ENCODE results near the gene SPAG4. TPM values are rescaled to one million over a fixed set of nuclear protein-coding genes. Genes with fewer than 3 reads are reported as not detected.
A peak's percentile ranks its signal among the peaks of the same experiment; 100 is the strongest.

SPAG4 gene
- total RNA-seq, 4 donors from 2014 or later = 0.44 to 4.8 (median 2.6) TPM

DNA sequence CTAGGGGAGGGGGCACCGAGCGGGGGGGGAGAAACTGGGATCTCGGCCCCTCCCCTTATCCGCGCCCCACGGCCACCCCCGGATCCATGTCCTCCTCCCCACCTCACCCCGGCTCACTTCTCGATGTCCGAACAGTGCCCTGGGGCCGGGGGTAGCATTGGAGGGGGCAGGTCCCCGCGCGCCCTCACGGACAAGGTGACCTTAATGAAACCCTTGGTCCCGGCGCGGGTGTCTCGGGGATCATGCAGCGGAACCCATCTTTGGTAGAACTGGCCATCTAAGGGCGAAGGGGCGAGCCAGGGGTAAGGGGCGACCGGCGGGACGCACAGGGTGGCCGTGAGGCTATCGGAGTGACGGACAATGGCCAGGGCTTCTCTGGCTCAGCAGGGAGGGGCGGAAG is 13.6 kb upstream of the SPAG4 start:
- 60% methylated on average over 3 of the region's 30 CpGs; no CpG with 5 or more reads in 1 of the 2 donors for WGBS, 2 donors
- no peak for DNase-seq
- Histone ChIP-seq H3K4me3 (peak overlapping the region; percentile 33 to 74 (median 44)), H3K27ac (peak overlapping the region in 3 of 4 donors; percentile 1 to 49 (median 20)), H3K36me3 (no peaks in the 10 kb centered on the region), H3K9me3 (no peaks in the 10 kb centered on the region), H3K27me3 (peaks cover 0 to 55% (median 3%) of the 10 kb centered on the region in 4 donors), H3K4me1 (peaks cover 15 to 22% (median 17%) of the 10 kb centered on the region in 3 donors)
- no peak for TF ChIP-seq POLR2A (IDR thresholded peaks at IDR 0.05)
- TF ChIP-seq, protein P1, sequence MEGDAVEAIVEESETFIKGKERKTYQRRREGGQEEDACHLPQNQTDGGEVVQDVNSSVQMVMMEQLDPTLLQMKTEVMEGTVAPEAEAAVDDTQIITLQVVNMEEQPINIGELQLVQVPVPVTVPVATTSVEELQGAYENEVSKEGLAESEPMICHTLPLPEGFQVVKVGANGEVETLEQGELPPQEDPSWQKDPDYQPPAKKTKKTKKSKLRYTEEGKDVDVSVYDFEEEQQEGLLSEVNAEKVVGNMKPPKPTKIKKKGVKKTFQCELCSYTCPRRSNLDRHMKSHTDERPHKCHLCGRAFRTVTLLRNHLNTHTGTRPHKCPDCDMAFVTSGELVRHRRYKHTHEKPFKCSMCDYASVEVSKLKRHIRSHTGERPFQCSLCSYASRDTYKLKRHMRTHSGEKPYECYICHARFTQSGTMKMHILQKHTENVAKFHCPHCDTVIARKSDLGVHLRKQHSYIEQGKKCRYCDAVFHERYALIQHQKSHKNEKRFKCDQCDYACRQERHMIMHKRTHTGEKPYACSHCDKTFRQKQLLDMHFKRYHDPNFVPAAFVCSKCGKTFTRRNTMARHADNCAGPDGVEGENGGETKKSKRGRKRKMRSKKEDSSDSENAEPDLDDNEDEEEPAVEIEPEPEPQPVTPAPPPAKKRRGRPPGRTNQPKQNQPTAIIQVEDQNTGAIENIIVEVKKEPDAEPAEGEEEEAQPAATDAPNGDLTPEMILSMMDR (IDR thresholded peaks at IDR 0.05) = no peak
- intact Hi-C loops (cut with DNase I) = no loop called here

DNA sequence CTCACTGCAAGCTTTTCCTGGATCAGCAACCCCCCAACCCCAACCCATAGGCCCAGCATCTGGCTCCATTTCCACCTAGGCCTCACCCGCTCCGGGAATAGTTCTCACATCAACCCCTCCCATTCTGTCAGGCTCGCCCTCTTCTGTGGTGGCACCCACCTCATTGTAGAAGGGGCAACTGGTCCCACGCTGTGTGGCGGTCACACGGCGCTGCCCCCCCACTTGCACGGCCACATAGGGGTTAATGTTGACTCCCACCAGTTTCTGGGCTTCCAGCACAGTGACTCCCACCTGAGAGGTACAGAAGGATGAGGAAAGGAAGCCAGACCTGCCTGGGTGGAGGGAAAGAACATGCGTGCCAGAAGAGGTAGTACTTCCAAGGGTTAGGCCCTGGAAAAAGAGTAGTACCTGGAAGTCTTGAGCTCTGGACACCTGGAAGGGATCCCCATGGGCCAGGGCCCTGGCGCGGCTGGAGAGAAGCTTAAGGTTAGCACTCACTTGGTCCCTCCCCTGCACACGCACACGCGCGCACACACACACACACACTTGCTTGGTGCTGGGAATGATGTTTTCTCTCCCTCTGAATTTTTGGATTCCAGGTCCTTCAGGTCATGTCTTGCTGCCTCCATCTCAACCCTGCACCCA is 12.7 kb upstream of the SPAG4 start:
- intact Hi-C loops (cut with DNase I) = no loop called here
- Histone ChIP-seq H3K9me3 (no peaks in the 10 kb centered on the region), H3K4me1 (peaks cover 15 to 31% (median 17%) of the 10 kb centered on the region in 3 donors), H3K27ac (no peak overlapping the region), H3K4me3 (no peak overlapping the region), H3K27me3 (peaks cover 0 to 45% (median 3%) of the 10 kb centered on the region in 4 donors), H3K36me3 (no peaks in the 10 kb centered on the region)
- TF ChIP-seq, protein P1 (IDR thresholded peaks at IDR 0.05) = no peak
- no peak for TF ChIP-seq POLR2A (IDR thresholded peaks at IDR 0.05)
- WGBS, 2 donors = 93 to 94% methylated on average over 8 to 13 of the region's 15 CpGs
- no peak for DNase-seq

DNA sequence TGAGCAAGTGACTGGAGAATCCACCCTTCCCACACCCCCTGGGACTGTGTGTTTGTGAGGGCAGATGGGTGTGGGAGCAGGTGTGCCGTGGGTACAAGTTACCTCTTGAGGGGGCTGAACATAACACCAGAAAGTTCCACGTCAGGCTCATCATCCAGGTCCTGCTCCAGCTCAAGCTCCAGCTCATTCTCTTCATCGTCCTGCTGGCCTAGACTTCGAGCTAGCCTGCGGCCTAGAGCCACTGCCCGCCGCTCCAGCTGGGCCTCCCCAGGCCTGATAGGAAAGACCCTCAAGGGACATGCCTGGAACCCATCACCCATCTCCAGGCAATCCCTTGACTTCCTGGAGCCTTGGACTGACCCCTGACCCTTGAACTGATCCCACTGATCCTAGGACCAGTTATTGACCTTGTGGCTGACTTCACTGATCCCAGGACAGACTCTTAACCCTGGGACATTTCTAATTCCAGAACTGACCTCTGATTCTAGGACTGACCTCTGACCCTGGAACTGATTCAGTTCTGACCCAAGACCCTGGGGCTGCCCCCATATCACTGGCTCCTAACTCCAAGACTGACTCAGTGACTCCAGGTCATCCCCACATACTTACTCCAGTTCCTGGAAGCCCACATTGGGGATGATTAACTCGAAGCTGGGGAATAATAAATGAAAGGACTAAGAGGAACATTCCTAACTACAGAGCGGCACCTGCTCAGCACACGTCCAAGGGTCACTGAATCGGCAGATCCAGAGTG is 11.8 kb upstream of the SPAG4 start:
- TF ChIP-seq POLR2A (IDR thresholded peaks at IDR 0.05) = no peak
- TF ChIP-seq, protein P1 (IDR thresholded peaks at IDR 0.05) = no peak
- WGBS, 2 donors = 91 to 96% methylated on average over 10 to 11 of the region's 11 CpGs
- no peaks in the 10 kb centered on the region for H3K36me3 ChIP-seq
- H3K4me3 ChIP-seq = no peak overlapping the region
- H3K4me1 ChIP-seq = peaks cover 15 to 31% (median 17%) of the 10 kb centered on the region in 3 donors
- H3K27ac ChIP-seq = peak overlapping the region in 1 of 4 donors; percentile 14
- H3K27me3 ChIP-seq = peaks cover 0 to 36% (median 3%) of the 10 kb centered on the region in 4 donors
- H3K9me3 ChIP-seq = no peaks in the 10 kb centered on the region
- DNase-seq = no peak
- intact Hi-C loops (cut with DNase I) = no loop called here

DNA sequence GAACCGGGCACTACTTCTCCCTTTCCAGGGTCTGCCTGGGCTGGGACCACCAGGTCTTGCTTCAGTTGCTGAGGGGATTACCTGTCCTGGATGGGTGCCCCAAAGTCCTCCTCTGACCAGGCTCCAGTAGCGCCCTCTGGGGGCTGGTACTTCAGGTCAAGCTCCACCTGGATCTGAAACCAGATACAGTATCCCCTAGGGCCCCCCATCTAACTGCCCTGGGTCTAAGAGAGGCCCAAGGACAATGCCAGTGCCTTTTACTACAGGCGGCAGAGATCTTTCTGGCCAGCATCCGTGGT is 11.2 kb upstream of the SPAG4 start:
- TF ChIP-seq, protein P1 (IDR thresholded peaks at IDR 0.05) = peak in 4 of 6 experiments; percentile 8 to 36 (median 16)
- no peak for TF ChIP-seq POLR2A (IDR thresholded peaks at IDR 0.05)
- Histone ChIP-seq H3K4me1 (peaks cover 15 to 31% (median 17%) of the 10 kb centered on the region in 3 donors), H3K4me3 (no peak overlapping the region), H3K36me3 (no peaks in the 10 kb centered on the region), H3K27ac (peak overlapping the region in 1 of 4 donors; percentile 14), H3K9me3 (no peaks in the 10 kb centered on the region), H3K27me3 (peaks cover 0 to 31% (median 3%) of the 10 kb centered on the region in 4 donors)
- DNase-seq = no peak
- intact Hi-C loops (cut with DNase I) = no loop called here
- WGBS, 2 donors = 42 to 63% methylated on average over 3 to 4 of the region's 4 CpGs

DNA sequence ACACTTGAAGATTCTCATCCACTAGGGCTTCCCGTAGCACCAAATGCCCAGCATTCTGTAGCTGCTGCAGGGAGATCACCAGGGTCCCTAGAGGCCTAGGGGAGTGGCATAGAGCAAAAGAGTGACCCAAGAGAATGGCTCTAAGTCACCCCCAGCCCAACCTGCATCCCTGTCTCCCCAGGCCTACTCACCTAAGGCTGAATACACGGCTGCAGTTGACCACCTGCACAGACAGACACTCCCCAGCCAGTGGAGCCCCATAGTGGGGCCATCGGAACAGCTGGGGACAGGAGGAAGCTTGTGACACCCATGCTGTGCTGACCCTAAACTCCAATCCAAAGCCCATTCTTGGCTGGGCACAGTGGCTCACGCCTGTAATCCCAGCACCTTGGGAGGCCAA is 9.5 kb upstream of the SPAG4 start:
- no peak overlapping the region for H3K27ac ChIP-seq
- 50 to 89% methylated on average over 2 to 3 of the region's 4 CpGs for WGBS, 2 donors

More for the DNA sequence above, 9.5 kb upstream of the SPAG4 start:
- H3K4me1 ChIP-seq = peaks cover 8 to 22% (median 10%) of the 10 kb centered on the region in 3 donors
- no peak overlapping the region for H3K4me3 ChIP-seq
- intact Hi-C loops (cut with DNase I) = no loop called here
- H3K36me3 ChIP-seq = no peaks in the 10 kb centered on the region
- no peak for DNase-seq
- H3K27me3 ChIP-seq = peaks cover 0 to 14% (median 0%) of the 10 kb centered on the region in 4 donors
- TF ChIP-seq, protein P1 (IDR thresholded peaks at IDR 0.05) = no peak
- no peak for TF ChIP-seq POLR2A (IDR thresholded peaks at IDR 0.05)
- no peaks in the 10 kb centered on the region for H3K9me3 ChIP-seq

All from esophagus squamous epithelium (tissue), 5 donors.